Activated CD4-positive, alpha-beta T cell treated with anti-CD3 and anti-CD28 coated beads, Interleukin-2, Interleukin-4, amounts not matched to agents 100 ng/mL and 50 ng/mL, durations not matched to agents 16 hours and 8 hours (primary cell): Measurements from ENCODE around the gene LIPM.

Experiments
- DNase-seq: peaks from one replicate; pipeline ENCODE4 v3.0.0-alpha.2; 2020; ENCODE audit warnings: low spot score

The LIPM gene

DNA sequence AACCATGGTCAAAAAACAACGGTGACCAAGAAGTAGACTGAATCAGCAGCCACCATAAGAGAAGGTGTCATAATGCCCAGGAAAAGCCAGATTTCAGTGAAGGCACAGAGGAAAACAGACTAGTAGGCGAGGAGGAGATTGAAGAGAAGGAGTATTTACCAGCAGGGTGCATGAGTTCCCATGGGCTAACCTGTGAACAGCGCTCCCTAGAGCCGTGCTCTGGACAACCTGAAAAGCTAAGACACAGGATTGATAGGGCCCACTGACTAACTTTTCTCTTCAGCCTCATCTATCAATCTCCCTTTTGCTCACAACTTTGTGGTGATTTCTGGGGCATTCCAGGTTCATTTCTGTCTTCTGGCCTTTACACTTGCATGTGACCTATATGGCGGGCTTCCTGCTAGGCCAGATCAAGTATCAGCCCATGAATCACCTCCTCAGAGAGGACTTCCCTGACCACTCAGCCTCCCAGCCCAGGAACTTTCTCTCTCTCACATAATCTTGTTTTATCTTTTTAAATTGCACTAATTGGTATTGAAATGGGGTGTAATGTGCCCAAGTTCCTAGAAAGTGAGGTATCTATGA is 36.3 kb downstream of the LIPM start:
- no peak for DNase-seq

DNA sequence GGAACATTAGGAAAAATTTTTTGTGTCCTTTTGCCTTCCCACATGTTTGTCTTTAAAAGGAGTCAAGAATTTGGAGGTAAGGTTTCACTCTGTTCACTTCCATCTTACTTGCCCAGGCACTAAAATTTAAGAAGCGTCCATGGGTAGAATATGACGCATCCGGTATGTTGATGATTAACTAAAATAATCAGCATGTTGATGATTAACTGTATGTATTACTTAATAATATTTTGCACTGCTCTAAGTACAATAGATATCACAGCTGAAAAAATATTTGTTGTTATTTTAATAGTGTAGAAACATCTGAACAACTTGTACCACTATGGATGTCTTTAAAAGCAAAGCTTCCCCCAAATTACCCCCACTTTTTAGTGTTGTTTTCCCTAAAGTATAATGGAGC is 37.6 kb downstream of the LIPM start:
- no peak for DNase-seq

DNA sequence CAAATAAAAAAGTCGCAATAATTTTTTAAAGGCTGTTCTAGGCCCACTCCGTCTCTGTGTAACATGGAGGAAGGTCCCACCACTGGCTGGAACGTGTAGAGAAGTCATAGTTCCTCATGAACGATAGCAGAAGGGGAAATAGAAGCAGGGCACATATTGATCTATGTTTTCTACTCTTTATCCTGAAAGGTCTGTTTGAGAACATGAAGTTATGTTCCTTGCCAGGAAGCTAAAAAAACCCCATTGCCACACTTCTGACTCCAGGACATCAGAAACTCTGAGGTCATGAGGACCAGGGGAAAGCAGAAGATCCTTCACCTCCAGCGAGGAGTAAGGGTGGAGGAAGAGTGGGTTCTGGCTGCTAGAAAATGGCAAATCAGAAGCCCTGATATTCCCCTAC is 38.4 kb downstream of the LIPM start:
- DNase-seq = no peak

DNA sequence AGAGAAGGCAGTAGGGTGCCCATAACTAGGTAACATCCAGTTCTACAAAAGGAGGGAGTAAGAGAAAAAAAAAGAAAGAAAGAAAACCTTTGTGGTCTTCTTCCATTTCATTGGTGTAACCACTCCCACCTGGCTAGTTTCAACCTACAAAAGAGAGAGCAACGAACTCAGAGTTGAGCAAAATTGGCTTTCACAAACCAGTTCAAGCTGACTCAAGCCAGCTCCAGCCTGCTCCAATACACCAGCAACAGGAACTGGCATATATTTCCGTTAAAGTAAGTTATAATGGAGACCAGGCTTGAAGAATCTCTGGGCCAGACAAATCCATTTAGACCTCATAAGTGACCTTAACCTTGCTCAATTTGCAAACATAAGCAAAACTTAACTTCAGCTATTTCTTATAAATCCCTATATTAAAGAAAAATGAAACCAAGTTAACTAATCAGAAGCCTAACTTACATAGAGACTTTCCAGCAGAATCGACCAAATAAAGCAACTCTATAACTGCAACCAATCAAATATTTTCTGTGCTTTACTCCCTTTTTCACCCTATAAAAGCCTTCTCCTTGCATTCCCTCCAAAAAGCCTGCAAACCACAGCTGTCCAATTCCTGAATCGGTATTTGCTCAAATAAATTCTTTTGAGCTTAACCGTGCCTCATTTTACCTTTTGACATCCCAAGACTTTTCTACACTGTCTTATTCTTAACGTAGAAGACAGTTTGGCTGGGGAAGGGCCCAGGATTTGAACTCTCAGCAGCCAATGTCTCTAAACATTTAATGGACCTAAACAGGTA is 39.0 kb downstream of the LIPM start:
- no peak for DNase-seq

DNA sequence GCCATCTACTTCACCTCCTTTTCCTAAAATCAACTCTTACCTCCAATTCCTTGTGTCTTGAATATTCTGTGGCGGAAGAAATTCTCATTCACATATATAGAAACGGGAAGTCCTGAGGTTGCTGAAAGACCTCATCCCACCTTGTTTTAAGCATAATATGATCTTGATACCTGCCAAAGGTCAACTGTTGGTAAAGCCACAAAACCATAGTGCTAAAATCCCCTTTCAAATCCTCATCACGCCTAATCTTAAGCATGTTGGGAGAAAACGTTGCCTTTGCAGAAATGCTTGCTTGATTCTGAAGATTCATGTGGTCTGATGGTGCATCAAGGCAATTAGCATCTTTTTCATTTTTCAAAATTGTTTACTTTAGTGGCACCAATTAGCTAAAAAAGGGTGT is 40.6 kb downstream of the LIPM start:
- DNase-seq = no peak

- peak; percentile 69 for DNase-seq
These were observed 46.0 kb downstream of the LIPM start for GRCh38 chr10:88848499-88848898.

DNA sequence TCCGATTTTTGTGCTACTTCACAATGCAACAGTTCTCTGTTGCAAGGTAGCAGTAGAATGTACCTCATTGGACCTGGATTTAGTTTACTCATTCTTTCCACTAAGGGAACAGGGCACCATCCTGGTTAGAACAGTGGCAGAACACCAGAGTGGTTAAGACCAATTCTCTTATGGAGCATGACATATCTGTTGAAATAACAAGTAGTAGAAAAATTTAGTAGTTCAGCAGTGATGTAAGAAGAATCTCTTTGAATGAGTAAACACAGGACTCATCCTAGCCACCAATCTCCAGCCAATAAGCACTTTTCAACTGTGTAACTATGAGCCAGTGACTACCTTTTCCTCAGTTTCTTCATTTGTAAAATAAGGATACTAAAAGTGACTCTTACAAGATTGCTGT is 46.7 kb downstream of the LIPM start:
- peak; percentile 69 for DNase-seq

DNA sequence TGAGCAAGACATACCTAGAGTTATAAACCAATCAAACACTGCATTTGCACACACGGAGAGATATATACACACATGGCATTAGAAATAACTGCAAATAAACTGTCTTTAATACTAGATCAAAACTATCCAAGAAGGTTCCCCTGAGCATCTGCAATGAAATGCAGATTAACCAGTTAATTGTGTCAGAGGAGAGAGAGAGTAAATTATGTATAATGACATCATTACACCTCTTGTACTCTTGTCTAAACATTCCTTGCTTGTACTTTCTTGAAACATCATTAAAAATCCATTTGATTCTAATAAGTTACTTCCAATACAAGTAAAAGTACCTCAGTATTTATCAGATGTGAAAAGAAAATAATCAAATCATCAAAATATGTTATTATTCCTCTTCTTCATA is 48.2 kb downstream of the LIPM start:
- no peak for DNase-seq

GRCh38 chr10:88851706-88852105 is 49.2 kb downstream of the LIPM start, which contains the start of gene ANKRD22:
TSS of gene ANKRD22 (minus strand) at chr10:88851844. CDS start at chr10:88851607, 237 bp downstream.
- DNase-seq = peak; percentile 55

GRCh38 chr10:88852327-88852726 is 49.8 kb downstream of the LIPM start:
- no peak for DNase-seq

GRCh38 chr10:88853155-88853881 is 50.8 kb downstream of the LIPM start:
- DNase-seq = no peak

DNA sequence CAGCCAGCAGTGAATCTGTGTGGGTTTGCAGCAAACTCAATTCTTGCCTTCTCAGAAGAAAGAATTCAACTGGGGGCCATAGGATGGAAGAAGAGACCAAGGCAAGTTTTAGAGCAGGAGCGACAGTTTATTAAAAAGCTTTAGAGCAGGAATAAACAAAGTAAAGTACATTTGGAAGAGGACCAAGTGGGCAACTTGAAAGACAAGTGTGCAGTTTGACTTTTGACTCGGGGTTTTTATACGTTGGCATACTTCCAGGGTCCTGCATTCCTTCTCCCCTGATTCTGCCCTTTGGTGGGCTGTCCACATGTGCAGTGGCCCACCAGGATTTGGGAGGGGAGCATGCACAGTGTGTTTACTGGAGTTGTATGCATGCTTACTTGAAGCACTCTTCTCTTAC is 52.2 kb downstream of the LIPM start:
- no peak for DNase-seq

GRCh38 chr10:88857831-88858230 is 55.3 kb downstream of the LIPM start:
- no peak for DNase-seq

- DNase-seq = peak; percentile 54
These were observed 56.0 kb downstream of the LIPM start for GRCh38 chr10:88858491-88858890.

DNA sequence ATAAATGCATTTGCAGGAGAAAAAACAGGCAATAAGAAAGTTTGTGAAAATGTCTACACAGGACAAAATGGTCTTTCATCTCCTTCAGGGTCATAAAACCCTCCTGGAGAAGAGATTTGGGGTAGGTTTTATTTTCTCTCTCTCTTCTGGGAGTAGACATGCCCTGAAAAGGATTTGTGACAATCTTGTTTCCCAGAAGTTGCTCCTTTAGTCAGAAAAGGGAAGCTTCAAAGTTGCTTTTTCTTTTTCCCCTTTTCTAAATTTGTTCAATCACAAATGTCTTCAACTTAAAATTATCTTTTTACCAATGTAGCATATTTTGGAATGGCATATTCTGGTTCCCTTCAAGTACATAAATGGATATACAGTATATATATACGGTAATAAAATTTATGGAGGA is 58.5 kb downstream of the LIPM start:
- DNase-seq = no peak

DNA sequence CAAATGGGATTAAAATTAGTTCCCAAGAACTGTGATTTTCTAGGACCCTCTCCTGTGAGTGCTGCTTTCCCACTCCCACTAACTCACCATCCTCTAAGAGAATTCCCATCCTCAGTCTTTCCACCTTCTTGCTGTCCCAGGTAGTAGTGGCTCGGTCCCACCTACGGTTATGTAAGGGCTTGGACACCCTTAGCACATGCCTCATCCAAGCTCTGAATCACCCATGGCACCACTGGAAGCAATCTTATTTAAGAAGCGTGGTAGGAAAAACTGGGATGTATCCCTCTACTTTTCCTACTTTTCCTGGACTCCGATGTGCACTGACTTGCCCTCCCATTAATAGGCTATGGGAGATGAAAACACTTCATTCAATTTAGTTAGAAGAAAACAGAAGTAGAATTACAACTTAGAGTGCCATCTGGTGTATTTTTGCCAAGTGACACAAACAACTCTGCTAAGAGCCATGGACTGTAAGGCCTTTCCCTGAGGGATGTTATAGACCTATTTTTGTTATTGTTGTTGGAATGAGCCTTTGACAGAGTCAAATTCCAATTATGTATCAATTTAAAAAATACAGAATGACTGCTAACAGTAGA is 62.8 kb downstream of the LIPM start:
- no peak for DNase-seq

DNA sequence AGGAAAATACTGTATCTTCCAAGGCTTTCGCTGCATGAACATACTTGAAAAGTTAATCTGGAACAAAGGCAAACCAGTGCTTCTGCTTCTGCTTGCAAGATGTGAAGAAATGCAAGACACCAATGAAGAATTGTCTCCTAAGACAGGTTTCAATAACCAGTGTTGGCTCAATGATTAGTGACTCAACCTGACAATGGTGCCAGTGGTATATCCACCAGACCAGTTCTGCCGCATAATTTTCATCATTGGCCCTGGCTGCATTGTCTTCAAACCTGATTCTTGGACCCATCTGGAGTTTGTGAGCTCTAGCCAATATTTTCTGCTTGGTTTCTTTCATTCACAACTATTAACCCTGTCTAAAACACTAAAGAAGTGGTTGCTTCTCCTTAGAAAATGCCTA is 63.9 kb downstream of the LIPM start:
- DNase-seq = no peak

- no peak for DNase-seq
These were observed 67.6 kb downstream of the LIPM start for GRCh38 chr10:88870089-88870488.
